IMR-90 (cell line): ENCODE results near the gene RNF138. TPM values are rescaled to one million over a fixed set of nuclear protein-coding genes. Genes with fewer than 3 reads are reported as not detected.

Experiments used
- ATAC-seq: fragments of 200-7000 bp; cut with Tn5 transposase; 2 replicates; pipeline ENCODE4 v1.9.1; 2020; ENCODE audit warnings: low read depth, mild to moderate bottlenecking, moderate library complexity
- BruUV-seq: library from RNA; stranded (reverse); fragments of 400-500 nt; replicated peaks from 2 replicates; lab custom pipeline; 2021; lab: Mats Ljungman, UMichigan
- CTCF ChIA-PET: fragments of 300-600 bp; formaldehyde crosslinking; extraction: SDS; loops from one replicate; lab custom pipeline; 2021; ENCODE audit warnings: antibody characterized with exemption; lab: Yijun Ruan, JAX
- POLR2A ChIA-PET: fragments of 300-600 bp; sonication (Branson Sonifier 250); formaldehyde crosslinking; loops from one replicate; lab custom pipeline; 2022; ENCODE audit warnings: antibody characterized with exemption; ENCODE audit not compliant: unreplicated experiment; lab: Charles Lee
- DNase-seq: peaks from one replicate; pipeline ENCODE4 v3.0.0; 2013
- H2AFZ ChIP-seq: replicated peaks from 2 replicates; pipeline ENCODE3; 2013; ENCODE audit warnings: low read length, mild to moderate bottlenecking; ENCODE audit not compliant: poor library complexity
- H2AK5ac ChIP-seq: 2 replicates; pipeline ENCODE4 v1.6.1; 2013; ENCODE audit warnings: low read depth, low read length, inconsistent platforms
- H2AK9ac ChIP-seq: replicated peaks from 2 replicates; pipeline ENCODE3; 2013; ENCODE audit warnings: mild to moderate bottlenecking, low read depth, low read length, moderate library complexity; ENCODE audit not compliant: poor library complexity
- H2BK120ac ChIP-seq: 2 replicates; pipeline ENCODE4 v1.6.1; 2013; ENCODE audit warnings: low read depth, low read length, inconsistent platforms
- H2BK15ac ChIP-seq: 3 replicates; pipeline ENCODE4 v1.6.1; 2013; ENCODE audit warnings: low read depth, low read length, inconsistent platforms
- H2BK20ac ChIP-seq: 2 replicates; pipeline ENCODE4 v1.6.1; 2013; ENCODE audit warnings: low read depth, mild to moderate bottlenecking, inconsistent platforms, low read length, moderate library complexity
- H2BK5ac ChIP-seq: 2 replicates; pipeline ENCODE4 v1.6.1; 2013; ENCODE audit warnings: mild to moderate bottlenecking, low read depth, low read length, inconsistent platforms; ENCODE audit not compliant: poor library complexity, severe bottlenecking
- H3K14ac ChIP-seq: replicated peaks from 2 replicates; pipeline ENCODE4 v1.6.1; 2013; ENCODE audit warnings: low read depth, low read length, inconsistent platforms
- H3K18ac ChIP-seq: 2 replicates; pipeline ENCODE4 v1.6.1; 2013; ENCODE audit warnings: low read depth, low read length, control low read depth
- H3K23ac ChIP-seq: 2 replicates; pipeline ENCODE4 v1.6.1; 2013; ENCODE audit warnings: low read depth, low read length, inconsistent platforms
- H3K27ac ChIP-seq: 2 replicates; pipeline ENCODE4 v1.5.1; 2013; ENCODE audit warnings: mild to moderate bottlenecking, control low read depth, low read length; ENCODE audit not compliant: insufficient read depth
- H3K27me3 ChIP-seq: 2 replicates; pipeline ENCODE4 v1.6.1; 2013; ENCODE audit warnings: low read length; ENCODE audit not compliant: control insufficient read depth, insufficient read depth
- H3K36me3 ChIP-seq: 2 replicates; pipeline ENCODE4 v1.6.1; 2013; ENCODE audit warnings: low read length, mixed read lengths; ENCODE audit not compliant: control insufficient read depth, insufficient read depth
- H3K4ac ChIP-seq: 2 replicates; pipeline ENCODE4 v1.6.1; 2013; ENCODE audit warnings: low read depth, low read length, inconsistent platforms
- H3K4me1 ChIP-seq: 2 replicates; pipeline ENCODE4 v1.6.1; 2013; ENCODE audit warnings: low read length, mixed read lengths; ENCODE audit not compliant: control insufficient read depth, insufficient read depth
- H3K4me2 ChIP-seq: 2 replicates; pipeline ENCODE4 v1.6.1; 2013; ENCODE audit warnings: low read depth, mild to moderate bottlenecking, control low read depth, low read length, moderate library complexity
- H3K4me3 ChIP-seq: 2 replicates; pipeline ENCODE4 v1.5.1; 2013; ENCODE audit warnings: low read depth, mild to moderate bottlenecking, control low read depth, low read length, moderate library complexity; ENCODE audit not compliant: insufficient read depth
- H3K56ac ChIP-seq: 2 replicates; pipeline ENCODE4 v1.6.1; 2013; ENCODE audit warnings: low read length, inconsistent platforms; ENCODE audit not compliant: insufficient read depth; ENCODE audit errors: extremely low read depth
- H3K79me1 ChIP-seq, 2 experiments: 2 replicates each; pipeline ENCODE4 v1.6.1; 2013; ENCODE audit warnings: low read length in 2 of 2, inconsistent platforms in 1 of 2, low read depth in 1 of 2
- H3K9ac ChIP-seq: 2 replicates; pipeline ENCODE4 v1.6.1; 2013; ENCODE audit warnings: low read depth, low read length, control low read depth
- H3K9me1 ChIP-seq: 2 replicates; pipeline ENCODE4 v1.6.1; 2013; ENCODE audit warnings: low read length, inconsistent platforms; ENCODE audit not compliant: insufficient read depth
- H3K9me3 ChIP-seq: 2 replicates; pipeline ENCODE4 v1.6.1; 2013; ENCODE audit warnings: low read length; ENCODE audit not compliant: control insufficient read depth, insufficient read depth
- H4K20me1 ChIP-seq: 2 replicates; pipeline ENCODE4 v1.6.1; 2013; ENCODE audit warnings: low read length, inconsistent platforms; ENCODE audit not compliant: insufficient read depth
- H4K5ac ChIP-seq: 2 replicates; pipeline ENCODE4 v1.6.1; 2013; ENCODE audit warnings: mild to moderate bottlenecking, low read depth, low read length, control low read depth
- H4K8ac ChIP-seq, 2 experiments: 2 replicates each; pipeline ENCODE4 v1.6.1; 2013; ENCODE audit warnings: low read depth in 2 of 2, low read length in 2 of 2, control low read depth in 1 of 2, inconsistent platforms in 1 of 2
- H4K91ac ChIP-seq: 2 replicates; pipeline ENCODE4 v1.6.1; 2013; ENCODE audit warnings: low read depth, low read length, inconsistent platforms; ENCODE audit not compliant: insufficient read depth
- BHLHE40 ChIP-seq: fragments of 150-350 bp; IDR thresholded peaks from 2 replicates; pipeline ENCODE4 v1.6.1; 2016; ENCODE audit warnings: mild to moderate bottlenecking, low read depth, low read length
- CEBPB ChIP-seq: IDR thresholded peaks from 2 replicates; pipeline ENCODE4 v1.6.1; 2012; ENCODE audit warnings: low read depth, low read length, improper control_type of control experiment
- CHD1 ChIP-seq: IDR thresholded peaks from 2 replicates; pipeline ENCODE4 v1.6.1; 2012; ENCODE audit warnings: low read depth, low read length, improper control_type of control experiment
- CTCF ChIP-seq: conservative IDR thresholded peaks from 2 replicates; pipeline ENCODE4 v1.5.1; 2012; ENCODE audit warnings: mild to moderate bottlenecking, low read depth, low read length, improper control_type of control experiment
- ELK1 ChIP-seq: fragments of 150-350 bp; IDR thresholded peaks from 2 replicates; pipeline ENCODE4 v1.6.1; 2016; ENCODE audit warnings: low read depth, mild to moderate bottlenecking, low read length, moderate library complexity, borderline replicate concordance
- FOS ChIP-seq: fragments of 150-350 bp; IDR thresholded peaks from 2 replicates; pipeline ENCODE4 v1.6.1; 2016; ENCODE audit warnings: low read depth, low read length
- MAFK ChIP-seq: IDR thresholded peaks from 2 replicates; pipeline ENCODE4 v1.6.1; 2012; ENCODE audit warnings: low read depth, low read length, improper control_type of control experiment
- MAZ ChIP-seq: IDR thresholded peaks from 2 replicates; pipeline ENCODE4 v1.6.1; 2012; ENCODE audit warnings: low read depth, mild to moderate bottlenecking, low read length, improper control_type of control experiment, moderate library complexity, borderline replicate concordance
- MXI1 ChIP-seq: IDR thresholded peaks from 2 replicates; pipeline ENCODE4 v1.6.1; 2012; ENCODE audit warnings: low read depth, mild to moderate bottlenecking, low read length, moderate library complexity, borderline replicate concordance
- NFE2L2 ChIP-seq: fragments of 150-350 bp; IDR thresholded peaks from 2 replicates; pipeline ENCODE4 v1.6.1; 2016; ENCODE audit warnings: low read depth, mild to moderate bottlenecking, low read length
- POLR2A ChIP-seq: IDR thresholded peaks from 2 replicates; pipeline ENCODE4 v1.6.1; 2012; ENCODE audit warnings: mild to moderate bottlenecking, low read depth, low read length
- RAD21 ChIP-seq: IDR thresholded peaks from 2 replicates; pipeline ENCODE4 v1.6.1; 2012; ENCODE audit warnings: low read length, improper control_type of control experiment
- RCOR1 ChIP-seq: IDR thresholded peaks from 2 replicates; pipeline ENCODE4 v1.6.1; 2012; ENCODE audit warnings: mild to moderate bottlenecking, low read length, improper control_type of control experiment; ENCODE audit not compliant: insufficient replicate concordance
- RFX5 ChIP-seq: IDR thresholded peaks from 2 replicates; pipeline ENCODE4 v1.8.0; 2012; ENCODE audit warnings: low read depth, mild to moderate bottlenecking, low read length, moderate library complexity
- SMC3 ChIP-seq: fragments of 150-350 bp; IDR thresholded peaks from 2 replicates; pipeline ENCODE4 v1.6.1; 2016; ENCODE audit warnings: low read depth, mild to moderate bottlenecking, antibody characterized with exemption, low read length, moderate library complexity
- USF2 ChIP-seq: fragments of 150-350 bp; IDR thresholded peaks from 2 replicates; pipeline ENCODE4 v1.6.1; 2017; ENCODE audit warnings: mild to moderate bottlenecking, antibody characterized with exemption, low read length, low read depth
- WGBS, 2 experiments: methylation state at CpG; one replicate each; pipeline versions ENCODE4 v1.1.5 to v1.1.7; 2013; ENCODE audit warnings: missing lambda C conversion rate in 2 of 2; ENCODE audit not compliant: insufficient read length in 1 of 2; ENCODE audit errors: extremely low coverage in 2 of 2; 5-methylcytosine and 5-hydroxymethylcytosine counted together
- dilution Hi-C: fragments of 300-500 bp; cut with HindIII; formaldehyde crosslinking; loops from one replicate; pipeline ENCODE4 v1.14.3; 2018; ENCODE audit warnings: low sequenced_read_pairs; ENCODE audit not compliant: unreplicated experiment
- in situ Hi-C: fragments of 300-500 bp; cut with MboI; formaldehyde crosslinking; loops from 3 replicates; pipeline ENCODE4 v1.14.3; 2019; ENCODE audit warnings: low sequenced_read_pairs, inconsistent platforms, mixed read lengths
- intact Hi-C: fragments of 100-400 bp; cut with micrococcal nuclease; formaldehyde crosslinking; loops from 2 replicates; pipeline ENCODE4 v1.10.0; 2022
- polyA plus RNA-seq, 3 experiments: library from polyadenylated mRNA; depleted of rRNA; stranded (reverse); fragments of >200 nt; gene quantifications; 2 replicates each; pipeline ENCODE4 v1.2.3, GENCODE V29; 2012; ENCODE audit warnings: low replicate concordance in 1 of 3
- total RNA-seq: library from RNA; depleted of rRNA; stranded (reverse); fragments of >200 nt; gene quantifications from 2 replicates; pipeline ENCODE4 v1.2.3, GENCODE V29; 2012

RNF138 gene
- total and polyA plus RNA-seq, 2 of the 4 experiments (the other 2 are of a cell fraction) = 18.1 to 36.0 TPM

GRCh38 chr18:32160547-32160946, 68.9 kb downstream of the RNF138 start:
- dilution Hi-C loops = no loop called here

More at GRCh38 chr18:32160547-32160946, 68.9 kb downstream of the RNF138 start:
- Histone ChIP-seq H3K9ac (no peak overlapping the region), H3K14ac (no peak overlapping the region), H2AK9ac (no peak overlapping the region), H3K9me3 (no peaks in the 10 kb centered on the region), H3K27ac (no peak overlapping the region), H3K9me1 (no peaks in the 10 kb centered on the region), H2AK5ac (no peak overlapping the region), H2AFZ (no peak overlapping the region), H2BK20ac (no peak overlapping the region), H4K5ac (no peak overlapping the region), H2BK15ac (no peak overlapping the region), H3K23ac (no peak overlapping the region), H4K8ac (no peak overlapping the region), H3K79me1 (no peaks in the 10 kb centered on the region), H4K91ac (no peak overlapping the region), H3K4ac (no peak overlapping the region), H3K4me2 (no peak overlapping the region), H2BK5ac (no peak overlapping the region), H3K36me3 (no peaks in the 10 kb centered on the region), H3K4me3 (no peak overlapping the region), H2BK120ac (no peak overlapping the region), H3K18ac (no peak overlapping the region), H3K4me1 (no peaks in the 10 kb centered on the region), H3K27me3 (no peaks in the 10 kb centered on the region; the same call in none of the 2 replicates), H4K20me1 (no peaks in the 10 kb centered on the region), H3K56ac (no peak overlapping the region)
- no peak for DNase-seq
- ChIA-PET CTCF (no interaction called here), POLR2A (no interaction called here)
- intact Hi-C loops = no loop called here
- no peak for ATAC-seq
- no TSS peak for BruUV-seq
- in situ Hi-C loops = loop anchor here (5.0 kb wide), 1 partner anchor 392 kb away; no protein-coding TSS in a partner anchor
- WGBS, 2 experiments = no CpG with 5 or more reads among the region's 2 CpGs
- TF ChIP-seq USF2 (no peak), SMC3 (no peak), POLR2A (no peak), CTCF (no peak), RCOR1 (no peak), MXI1 (no peak), FOS (no peak), BHLHE40 (no peak), NFE2L2 (no peak), MAZ (no peak), ELK1 (no peak), MAFK (no peak), RAD21 (no peak), CEBPB (no peak), RFX5 (no peak), CHD1 (no peak)
